Gastroesophageal sphincter (tissue), 3 donors: Measurements from ENCODE around the gene SGMS2.

ENCODE experiments used
- POLR2A ChIP-seq, 2 donors: fragments of 450-650 bp; IDR thresholded peaks; one replicate each; pipeline ENCODE4 v1.6.1; 2017; ENCODE audit warnings: antibody characterized with exemption in 2 of 2, mild to moderate bottlenecking in 2 of 2, moderate library complexity in 1 of 2
- TF ChIP-seq, protein P1 (sequence below), 4 experiments: fragments of 200-600 bp in 2 of 4; fragments of 450-650 bp in 2 of 4; sonication (generic) in 1 of 4; IDR thresholded peaks; one replicate each; pipeline ENCODE4 v1.5.1; 2017 to 2019; ENCODE audit warnings: antibody characterized with exemption in 4 of 4, mild to moderate bottlenecking in 2 of 4, moderate library complexity in 2 of 4

- TF ChIP-seq, protein P1, sequence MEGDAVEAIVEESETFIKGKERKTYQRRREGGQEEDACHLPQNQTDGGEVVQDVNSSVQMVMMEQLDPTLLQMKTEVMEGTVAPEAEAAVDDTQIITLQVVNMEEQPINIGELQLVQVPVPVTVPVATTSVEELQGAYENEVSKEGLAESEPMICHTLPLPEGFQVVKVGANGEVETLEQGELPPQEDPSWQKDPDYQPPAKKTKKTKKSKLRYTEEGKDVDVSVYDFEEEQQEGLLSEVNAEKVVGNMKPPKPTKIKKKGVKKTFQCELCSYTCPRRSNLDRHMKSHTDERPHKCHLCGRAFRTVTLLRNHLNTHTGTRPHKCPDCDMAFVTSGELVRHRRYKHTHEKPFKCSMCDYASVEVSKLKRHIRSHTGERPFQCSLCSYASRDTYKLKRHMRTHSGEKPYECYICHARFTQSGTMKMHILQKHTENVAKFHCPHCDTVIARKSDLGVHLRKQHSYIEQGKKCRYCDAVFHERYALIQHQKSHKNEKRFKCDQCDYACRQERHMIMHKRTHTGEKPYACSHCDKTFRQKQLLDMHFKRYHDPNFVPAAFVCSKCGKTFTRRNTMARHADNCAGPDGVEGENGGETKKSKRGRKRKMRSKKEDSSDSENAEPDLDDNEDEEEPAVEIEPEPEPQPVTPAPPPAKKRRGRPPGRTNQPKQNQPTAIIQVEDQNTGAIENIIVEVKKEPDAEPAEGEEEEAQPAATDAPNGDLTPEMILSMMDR (IDR thresholded peaks at IDR 0.05), result no peak
- TF ChIP-seq POLR2A (IDR thresholded peaks at IDR 0.05), result no peak
Observed at GRCh38 chr4:107845681-107846080, 20.9 kb downstream of the SGMS2 start.
